ENCODE results near the gene DNAH5. TPM values are rescaled to one million over a fixed set of nuclear protein-coding genes. Genes with fewer than 3 reads are reported as not detected.

The DNAH5 gene
- total and polyA plus RNA-seq, 2 experiments from 2014 or later: 0.56 to 0.97 TPM

DNA sequence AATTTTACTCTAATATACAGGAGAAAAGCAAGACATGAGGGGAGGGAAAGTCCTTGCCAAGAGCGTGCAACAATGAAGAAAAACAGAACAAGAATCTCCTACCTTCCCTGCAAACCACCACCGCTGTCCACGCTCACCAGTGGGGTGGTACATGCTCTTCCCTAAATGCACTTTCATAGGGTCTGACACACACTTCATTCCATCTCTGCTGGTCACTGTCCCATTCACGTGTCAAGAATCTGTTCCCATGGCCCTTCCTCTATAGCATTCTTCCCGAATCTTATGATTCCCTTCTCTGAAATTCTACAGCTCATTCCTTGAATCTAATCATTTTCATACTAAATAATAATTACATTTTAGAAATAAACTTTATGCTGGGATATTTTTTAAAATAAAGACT lies 11.4 kb upstream of the DNAH5 start:
- Mint-ChIP-seq H3K27me3 (ENCODE audit: insufficient read depth, low read depth, poor library complexity) (no peaks in the 10 kb centered on the region), H3K4me3 (no peak overlapping the region), H3K9me3 (no peaks in the 10 kb centered on the region), H3K4me1 (peaks cover 2% of the 10 kb centered on the region; the same call in 1 of the 3 replicates), H3K36me3 (ENCODE audit: low read depth) (no peaks in the 10 kb centered on the region), H3K27ac (no peak overlapping the region)
- H3K9me2 ChIP-seq (ENCODE audit: insufficient read depth): no peaks in the 10 kb centered on the region
- H3K79me2 ChIP-seq (replicated peaks; ENCODE audit: insufficient read depth): no peaks in the 10 kb centered on the region
- ATAC-seq (no peak), DNase-seq (ENCODE audit: low spot score) (no peak)
- H3K4me1 ChIP-seq (ENCODE audit: insufficient read depth): no peaks in the 10 kb centered on the region
- no peak overlapping the region for H2AFZ ChIP-seq
- no peak overlapping the region for H3K4me2 ChIP-seq
- TF ChIP-seq JUNB (IDR thresholded peaks at IDR 0.05; ENCODE audit: unreplicated experiment): no peak
- TF ChIP-seq, protein P1, sequence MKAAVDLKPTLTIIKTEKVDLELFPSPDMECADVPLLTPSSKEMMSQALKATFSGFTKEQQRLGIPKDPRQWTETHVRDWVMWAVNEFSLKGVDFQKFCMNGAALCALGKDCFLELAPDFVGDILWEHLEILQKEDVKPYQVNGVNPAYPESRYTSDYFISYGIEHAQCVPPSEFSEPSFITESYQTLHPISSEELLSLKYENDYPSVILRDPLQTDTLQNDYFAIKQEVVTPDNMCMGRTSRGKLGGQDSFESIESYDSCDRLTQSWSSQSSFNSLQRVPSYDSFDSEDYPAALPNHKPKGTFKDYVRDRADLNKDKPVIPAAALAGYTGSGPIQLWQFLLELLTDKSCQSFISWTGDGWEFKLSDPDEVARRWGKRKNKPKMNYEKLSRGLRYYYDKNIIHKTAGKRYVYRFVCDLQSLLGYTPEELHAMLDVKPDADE (IDR thresholded peaks at IDR 0.05): no peak
- no peak for TF ChIP-seq ZNF114 (CRISPR knock-in tag; IDR thresholded peaks at IDR 0.05)
- TF ChIP-seq, protein P2, sequence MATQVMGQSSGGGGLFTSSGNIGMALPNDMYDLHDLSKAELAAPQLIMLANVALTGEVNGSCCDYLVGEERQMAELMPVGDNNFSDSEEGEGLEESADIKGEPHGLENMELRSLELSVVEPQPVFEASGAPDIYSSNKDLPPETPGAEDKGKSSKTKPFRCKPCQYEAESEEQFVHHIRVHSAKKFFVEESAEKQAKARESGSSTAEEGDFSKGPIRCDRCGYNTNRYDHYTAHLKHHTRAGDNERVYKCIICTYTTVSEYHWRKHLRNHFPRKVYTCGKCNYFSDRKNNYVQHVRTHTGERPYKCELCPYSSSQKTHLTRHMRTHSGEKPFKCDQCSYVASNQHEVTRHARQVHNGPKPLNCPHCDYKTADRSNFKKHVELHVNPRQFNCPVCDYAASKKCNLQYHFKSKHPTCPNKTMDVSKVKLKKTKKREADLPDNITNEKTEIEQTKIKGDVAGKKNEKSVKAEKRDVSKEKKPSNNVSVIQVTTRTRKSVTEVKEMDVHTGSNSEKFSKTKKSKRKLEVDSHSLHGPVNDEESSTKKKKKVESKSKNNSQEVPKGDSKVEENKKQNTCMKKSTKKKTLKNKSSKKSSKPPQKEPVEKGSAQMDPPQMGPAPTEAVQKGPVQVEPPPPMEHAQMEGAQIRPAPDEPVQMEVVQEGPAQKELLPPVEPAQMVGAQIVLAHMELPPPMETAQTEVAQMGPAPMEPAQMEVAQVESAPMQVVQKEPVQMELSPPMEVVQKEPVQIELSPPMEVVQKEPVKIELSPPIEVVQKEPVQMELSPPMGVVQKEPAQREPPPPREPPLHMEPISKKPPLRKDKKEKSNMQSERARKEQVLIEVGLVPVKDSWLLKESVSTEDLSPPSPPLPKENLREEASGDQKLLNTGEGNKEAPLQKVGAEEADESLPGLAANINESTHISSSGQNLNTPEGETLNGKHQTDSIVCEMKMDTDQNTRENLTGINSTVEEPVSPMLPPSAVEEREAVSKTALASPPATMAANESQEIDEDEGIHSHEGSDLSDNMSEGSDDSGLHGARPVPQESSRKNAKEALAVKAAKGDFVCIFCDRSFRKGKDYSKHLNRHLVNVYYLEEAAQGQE (IDR thresholded peaks at IDR 0.05; ENCODE audit: unreplicated experiment): no peak
- TF ChIP-seq, protein P3, sequence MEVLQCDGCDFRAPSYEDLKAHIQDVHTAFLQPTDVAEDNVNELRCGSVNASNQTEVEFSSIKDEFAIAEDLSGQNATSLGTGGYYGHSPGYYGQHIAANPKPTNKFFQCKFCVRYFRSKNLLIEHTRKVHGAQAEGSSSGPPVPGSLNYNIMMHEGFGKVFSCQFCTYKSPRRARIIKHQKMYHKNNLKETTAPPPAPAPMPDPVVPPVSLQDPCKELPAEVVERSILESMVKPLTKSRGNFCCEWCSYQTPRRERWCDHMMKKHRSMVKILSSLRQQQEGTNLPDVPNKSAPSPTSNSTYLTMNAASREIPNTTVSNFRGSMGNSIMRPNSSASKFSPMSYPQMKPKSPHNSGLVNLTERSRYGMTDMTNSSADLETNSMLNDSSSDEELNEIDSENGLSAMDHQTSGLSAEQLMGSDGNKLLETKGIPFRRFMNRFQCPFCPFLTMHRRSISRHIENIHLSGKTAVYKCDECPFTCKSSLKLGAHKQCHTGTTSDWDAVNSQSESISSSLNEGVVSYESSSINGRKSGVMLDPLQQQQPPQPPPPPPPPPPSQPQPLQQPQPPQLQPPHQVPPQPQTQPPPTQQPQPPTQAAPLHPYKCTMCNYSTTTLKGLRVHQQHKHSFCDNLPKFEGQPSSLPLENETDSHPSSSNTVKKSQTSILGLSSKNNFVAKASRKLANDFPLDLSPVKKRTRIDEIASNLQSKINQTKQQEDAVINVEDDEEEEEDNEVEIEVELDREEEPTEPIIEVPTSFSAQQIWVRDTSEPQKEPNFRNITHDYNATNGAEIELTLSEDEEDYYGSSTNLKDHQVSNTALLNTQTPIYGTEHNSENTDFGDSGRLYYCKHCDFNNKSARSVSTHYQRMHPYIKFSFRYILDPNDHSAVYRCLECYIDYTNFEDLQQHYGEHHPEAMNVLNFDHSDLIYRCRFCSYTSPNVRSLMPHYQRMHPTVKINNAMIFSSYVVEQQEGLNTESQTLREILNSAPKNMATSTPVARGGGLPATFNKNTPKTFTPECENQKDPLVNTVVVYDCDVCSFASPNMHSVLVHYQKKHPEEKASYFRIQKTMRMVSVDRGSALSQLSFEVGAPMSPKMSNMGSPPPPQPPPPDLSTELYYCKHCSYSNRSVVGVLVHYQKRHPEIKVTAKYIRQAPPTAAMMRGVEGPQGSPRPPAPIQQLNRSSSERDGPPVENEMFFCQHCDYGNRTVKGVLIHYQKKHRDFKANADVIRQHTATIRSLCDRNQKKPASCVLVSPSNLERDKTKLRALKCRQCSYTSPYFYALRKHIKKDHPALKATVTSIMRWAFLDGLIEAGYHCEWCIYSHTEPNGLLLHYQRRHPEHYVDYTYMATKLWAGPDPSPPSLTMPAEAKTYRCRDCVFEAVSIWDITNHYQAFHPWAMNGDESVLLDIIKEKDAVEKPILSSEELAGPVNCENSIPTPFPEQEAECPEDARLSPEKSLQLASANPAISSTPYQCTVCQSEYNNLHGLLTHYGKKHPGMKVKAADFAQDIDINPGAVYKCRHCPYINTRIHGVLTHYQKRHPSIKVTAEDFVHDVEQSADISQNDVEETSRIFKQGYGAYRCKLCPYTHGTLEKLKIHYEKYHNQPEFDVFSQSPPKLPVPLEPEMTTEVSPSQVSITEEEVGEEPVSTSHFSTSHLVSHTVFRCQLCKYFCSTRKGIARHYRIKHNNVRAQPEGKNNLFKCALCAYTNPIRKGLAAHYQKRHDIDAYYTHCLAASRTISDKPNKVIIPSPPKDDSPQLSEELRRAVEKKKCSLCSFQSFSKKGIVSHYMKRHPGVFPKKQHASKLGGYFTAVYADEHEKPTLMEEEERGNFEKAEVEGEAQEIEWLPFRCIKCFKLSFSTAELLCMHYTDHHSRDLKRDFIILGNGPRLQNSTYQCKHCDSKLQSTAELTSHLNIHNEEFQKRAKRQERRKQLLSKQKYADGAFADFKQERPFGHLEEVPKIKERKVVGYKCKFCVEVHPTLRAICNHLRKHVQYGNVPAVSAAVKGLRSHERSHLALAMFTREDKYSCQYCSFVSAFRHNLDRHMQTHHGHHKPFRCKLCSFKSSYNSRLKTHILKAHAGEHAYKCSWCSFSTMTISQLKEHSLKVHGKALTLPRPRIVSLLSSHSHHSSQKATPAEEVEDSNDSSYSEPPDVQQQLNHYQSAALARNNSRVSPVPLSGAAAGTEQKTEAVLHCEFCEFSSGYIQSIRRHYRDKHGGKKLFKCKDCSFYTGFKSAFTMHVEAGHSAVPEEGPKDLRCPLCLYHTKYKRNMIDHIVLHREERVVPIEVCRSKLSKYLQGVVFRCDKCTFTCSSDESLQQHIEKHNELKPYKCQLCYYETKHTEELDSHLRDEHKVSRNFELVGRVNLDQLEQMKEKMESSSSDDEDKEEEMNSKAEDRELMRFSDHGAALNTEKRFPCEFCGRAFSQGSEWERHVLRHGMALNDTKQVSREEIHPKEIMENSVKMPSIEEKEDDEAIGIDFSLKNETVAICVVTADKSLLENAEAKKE (CRISPR knock-in tag; IDR thresholded peaks at IDR 0.05): no peak
- no peak for TF ChIP-seq CREB1 (CRISPR knock-in tag; IDR thresholded peaks at IDR 0.05; ENCODE audit: low read depth)
- TF ChIP-seq EZH2phosphoT487 (IDR thresholded peaks at IDR 0.05; ENCODE audit: unreplicated experiment): no peak
- no peak for TF ChIP-seq STAT1 (IDR thresholded peaks at IDR 0.05; ENCODE audit: unreplicated experiment)
- no peaks in the 10 kb centered on the region for H3K27me3 ChIP-seq (ENCODE audit: insufficient read depth)
- no peak overlapping the region for H3K27ac ChIP-seq (ENCODE audit: low read depth)
- no peaks in the 10 kb centered on the region for H4K20me1 ChIP-seq (replicated peaks; ENCODE audit: insufficient read depth)
- no peak overlapping the region for H3K4me3 ChIP-seq
- no peaks in the 10 kb centered on the region for H3F3A ChIP-seq (replicated peaks; ENCODE audit: low read depth)
- no peaks in the 10 kb centered on the region for H3K36me3 ChIP-seq (ENCODE audit: insufficient read depth)

Measured in GM23338 (cell line).